GM19468 (cell line): ENCODE data around the gene NPLOC4.
"Not testable (repeated sequence)": the region's sequence is repeated elsewhere in the genome, so short reads cannot be mapped to it uniquely, and the experiment has no call there.

ENCODE experiments used
- ATAC-seq: cut with Tn5 transposase; IDR thresholded peaks from one replicate; pipeline ENCODE4 v1.9.1; 2021; ENCODE audit warnings: mild to moderate bottlenecking, moderate library complexity, moderate number of reproducible peaks; ENCODE audit not compliant: unreplicated experiment; ENCODE audit errors: extremely low read depth

Gene NPLOC4

DNA sequence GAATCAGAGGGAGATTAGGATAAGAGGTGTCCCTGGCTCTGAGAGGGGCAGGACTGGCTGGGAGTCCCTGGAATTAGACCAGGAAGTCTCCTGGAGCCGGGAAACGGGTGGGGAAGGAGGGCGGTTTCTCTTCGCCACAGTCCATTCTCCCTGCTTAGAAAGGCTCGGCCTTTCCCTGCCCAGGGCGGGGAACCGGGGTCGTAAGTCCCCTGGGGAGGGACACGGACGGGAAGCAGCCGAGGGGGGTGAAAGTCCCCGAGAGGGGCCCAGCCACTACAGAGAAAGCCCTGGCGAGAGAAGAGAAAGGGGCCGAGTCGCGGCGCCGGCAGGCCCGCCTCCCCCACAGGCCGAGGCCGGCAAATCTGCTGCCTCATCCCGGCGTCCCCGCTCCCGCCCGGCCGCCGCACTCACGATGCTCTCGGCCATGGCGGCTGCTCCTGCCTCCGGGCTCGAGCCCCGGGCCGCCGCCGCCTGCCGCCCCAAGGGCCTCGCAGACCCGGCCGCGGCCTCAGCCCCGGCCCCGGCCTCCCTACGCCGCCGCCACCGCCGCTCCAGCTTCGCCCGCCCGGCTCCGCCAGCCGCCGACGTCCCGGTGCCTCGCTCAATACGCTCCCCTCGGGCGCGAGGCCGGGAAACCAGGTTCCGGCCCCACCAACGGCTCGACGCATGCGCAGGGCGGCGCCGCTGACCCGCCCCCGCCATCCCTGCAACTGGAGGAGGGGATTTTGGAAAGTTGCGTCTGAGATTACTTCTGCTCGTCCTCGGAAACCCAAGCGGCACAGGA, at the start of gene NPLOC4, which contains the start of gene TSPAN10:
Gene NPLOC4, minus strand, starts transcription at position 608 of the 784 bp plus-strand sequence. Its CDS starts 182 bp downstream, at position 426.
Gene TSPAN10, plus strand, starts transcription at position 692 of the 784 bp plus-strand sequence. CDS start 5,217 bp downstream, outside the sequence.
- peak; percentile 54 for ATAC-seq

- ATAC-seq: no peak
Observed at GRCh38 chr17:81686614-81687013, 49.7 kb upstream of the NPLOC4 start.

DNA sequence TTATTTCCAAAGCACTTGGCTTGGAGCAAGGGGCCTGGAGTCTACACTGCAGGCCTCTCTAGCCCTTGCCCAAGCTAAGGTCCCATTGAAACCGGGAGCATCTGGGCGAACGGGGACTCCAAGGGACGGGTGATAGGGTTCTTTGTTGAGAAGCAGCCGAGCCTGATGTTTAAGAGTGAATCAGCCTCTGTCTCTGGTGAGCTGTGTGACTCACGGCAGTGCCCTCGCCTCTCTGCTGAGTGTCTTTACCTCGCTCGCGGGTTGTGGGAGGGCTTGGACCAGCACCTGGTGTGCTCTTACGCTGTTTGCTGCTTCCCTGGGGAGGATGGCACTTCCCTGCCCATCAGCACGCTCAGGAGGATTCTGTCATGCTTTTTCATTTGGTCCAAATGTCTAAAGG, 48.2 kb upstream of the NPLOC4 start:
- no peak for ATAC-seq

GRCh38 chr17:81684442-81684911, 47.6 kb upstream of the NPLOC4 start:
- no peak for ATAC-seq

- peak; percentile 80 for ATAC-seq
Observed at GRCh38 chr17:81683584-81684441, 46.9 kb upstream of the NPLOC4 start, which contains the start of the genes ARL16 and HGS. Gene ARL16 (minus strand): TSS chr17:81683797. CDS start chr17:81683753, 44 bp downstream. Gene HGS (plus strand): TSS chr17:81684011. CDS start chr17:81684067, 56 bp downstream.

DNA sequence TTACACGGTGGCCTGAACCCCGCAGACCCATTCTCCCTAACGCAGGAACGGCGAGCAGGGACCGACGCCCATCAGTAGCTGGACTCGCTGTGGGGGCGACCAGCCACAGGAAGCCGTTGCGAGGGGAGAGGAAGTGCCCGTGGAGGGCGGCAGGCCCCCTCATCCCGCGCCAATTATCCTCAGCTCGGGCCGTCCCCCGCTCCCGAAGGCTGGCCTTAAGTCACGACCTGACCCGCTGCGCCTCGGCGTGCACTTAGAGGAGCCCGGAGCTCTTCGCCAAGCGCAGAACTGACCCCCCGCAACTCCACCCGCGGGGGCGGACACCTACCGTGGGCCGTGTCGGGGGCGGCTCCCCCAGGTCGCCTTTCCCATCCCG, 46.3 kb upstream of the NPLOC4 start:
- no peak for ATAC-seq

GRCh38 chr17:81682565-81683207, 45.8 kb upstream of the NPLOC4 start:
- no peak for ATAC-seq

DNA sequence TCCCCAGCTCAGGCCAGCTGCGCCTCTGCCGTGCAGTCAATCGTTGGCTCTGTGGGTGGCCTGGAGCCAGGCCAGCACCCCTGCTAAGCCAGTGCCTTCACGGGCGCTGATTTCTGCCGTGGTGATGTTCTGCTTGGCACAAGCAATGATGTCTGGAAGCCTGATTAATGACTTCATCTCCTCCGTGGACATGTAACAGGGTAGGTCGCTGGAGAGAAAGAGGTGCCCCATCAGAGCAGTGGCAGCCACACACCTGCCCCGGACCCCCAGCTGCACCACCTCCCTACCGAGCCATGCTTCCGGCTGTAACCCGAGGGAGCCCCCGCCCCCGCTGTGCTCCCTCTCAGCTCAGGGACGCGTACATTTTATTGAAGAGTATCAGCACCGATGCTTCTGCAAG, 44.8 kb upstream of the NPLOC4 start:
- no peak for ATAC-seq

GRCh38 chr17:81680150-81680549, 43.2 kb upstream of the NPLOC4 start:
- ATAC-seq: no peak

- no peak for ATAC-seq
Observed at GRCh38 chr17:81676906-81677305, 40.0 kb upstream of the NPLOC4 start.

GRCh38 chr17:81675515-81676221, 38.8 kb upstream of the NPLOC4 start:
- not testable (repeated sequence) for ATAC-seq

DNA sequence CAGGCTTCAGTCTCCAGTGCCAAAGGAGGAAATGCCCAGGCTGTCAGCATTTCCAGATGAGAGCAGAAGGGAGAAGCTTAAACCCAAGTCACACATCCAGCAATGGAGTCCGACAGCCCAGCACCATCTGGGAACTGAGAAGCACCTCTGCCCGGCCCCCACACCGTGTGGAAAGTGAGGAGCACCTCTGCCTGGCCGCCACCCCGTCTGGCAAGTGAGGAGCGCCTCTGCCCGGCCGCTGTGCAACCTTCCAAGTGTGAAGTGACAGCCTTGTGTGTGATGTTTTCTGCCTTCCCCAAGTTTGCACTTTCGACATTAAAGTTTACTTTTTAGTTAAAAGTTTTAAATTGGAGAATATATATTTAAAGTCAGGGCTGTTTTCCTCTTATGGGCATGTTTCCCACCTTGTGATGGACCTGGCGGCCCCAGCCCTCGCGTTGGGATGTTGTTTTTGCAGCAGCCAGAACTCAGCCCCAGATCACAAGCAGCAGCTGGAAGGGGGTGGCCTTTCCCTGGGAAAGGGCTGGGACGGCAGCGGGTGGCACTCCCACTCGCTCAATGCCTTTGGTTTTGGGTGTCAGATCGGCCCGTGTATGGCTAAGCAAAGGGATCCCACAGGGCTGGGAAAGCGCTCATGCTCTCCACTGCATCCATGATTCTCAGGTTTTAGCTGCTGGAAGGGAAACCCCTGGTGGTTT, 36.8 kb upstream of the NPLOC4 start:
- no peak for ATAC-seq

DNA sequence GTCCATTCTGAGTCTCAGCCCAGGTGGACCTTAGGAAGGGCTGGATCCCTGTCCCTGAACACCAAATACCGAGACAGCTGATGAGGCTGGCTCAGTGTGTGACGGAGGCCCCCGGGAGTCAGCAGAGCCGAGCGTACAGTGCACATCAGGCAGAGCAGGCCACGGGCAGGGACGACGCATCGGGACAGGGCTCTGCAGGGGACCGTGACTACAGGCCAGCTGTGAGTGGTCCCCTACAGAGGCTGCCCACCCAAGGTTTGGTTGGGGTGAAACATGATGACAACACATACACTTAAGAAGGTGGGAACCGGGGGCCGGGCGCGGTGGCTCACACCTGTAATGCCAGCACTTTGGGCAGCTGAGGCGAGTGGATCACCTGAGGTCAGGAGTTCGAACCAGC, 36.0 kb upstream of the NPLOC4 start:
- no peak for ATAC-seq

GRCh38 chr17:81672504-81672903, 35.6 kb upstream of the NPLOC4 start:
- no peak for ATAC-seq

DNA sequence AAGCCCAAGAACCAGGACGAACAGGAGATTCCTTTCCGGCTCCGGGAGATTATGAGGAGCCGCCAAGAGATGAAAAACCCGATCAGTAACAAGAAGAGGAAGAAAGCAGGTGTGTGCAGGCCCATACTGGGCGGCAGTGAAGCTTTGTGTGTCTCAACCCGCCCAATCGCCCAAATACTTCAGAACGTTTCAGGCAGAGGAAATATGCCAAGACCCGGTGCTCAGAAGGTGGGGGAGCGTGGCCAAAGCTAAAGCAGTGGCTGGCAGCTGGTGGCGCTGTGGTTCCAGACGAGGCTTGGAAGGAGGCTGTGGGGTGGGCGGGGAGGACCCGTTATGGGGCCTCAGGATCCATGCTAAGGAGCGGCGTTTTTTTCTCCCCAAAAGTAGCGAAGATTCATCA, 30.8 kb upstream of the NPLOC4 start:
- ATAC-seq: no peak

DNA sequence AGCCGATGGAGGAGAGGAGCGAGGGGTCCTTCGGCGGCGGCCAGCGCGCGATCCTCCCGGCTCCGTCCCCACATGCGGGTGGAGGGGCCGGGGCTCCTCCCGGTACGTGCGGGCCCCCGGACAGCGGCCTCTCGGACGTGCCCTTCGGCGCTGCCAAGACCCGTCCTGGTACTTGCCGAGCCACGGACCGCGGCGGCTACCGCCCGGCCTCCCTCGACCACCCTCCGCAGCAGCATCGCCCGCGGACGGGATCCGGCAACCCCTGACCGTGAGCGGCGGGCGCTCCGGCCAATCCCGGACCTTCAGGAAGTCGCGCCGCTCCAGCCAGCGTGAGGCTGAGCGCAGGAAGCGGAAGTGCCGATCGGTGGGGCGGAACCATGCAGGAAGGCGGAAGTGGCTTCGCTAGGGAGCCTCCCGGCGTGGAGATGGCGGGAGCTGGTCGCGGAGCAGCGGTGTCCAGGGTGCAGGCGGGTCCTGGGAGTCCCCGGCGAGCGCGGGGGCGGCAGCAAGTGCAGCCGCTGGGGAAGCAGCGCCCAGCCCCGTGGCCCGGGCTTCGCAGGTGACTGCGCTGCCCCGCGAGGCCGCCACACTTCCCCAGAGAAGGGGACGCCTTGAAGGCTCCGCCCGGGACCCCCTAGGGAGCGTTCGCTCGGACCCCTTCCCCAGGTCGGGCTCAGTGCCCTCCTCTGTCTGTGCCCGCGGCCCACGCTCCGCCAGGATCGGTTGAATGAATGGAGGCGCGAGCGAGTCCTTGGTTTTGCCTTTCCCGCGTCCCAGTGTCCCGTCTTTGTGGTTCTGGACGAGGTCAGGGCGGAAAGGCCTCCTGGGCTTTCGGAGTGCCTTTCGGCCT, 29.7 kb upstream of the NPLOC4 start, which contains the start of the genes CCDC137 and OXLD1:
Gene CCDC137, plus strand, starts transcription at position 396 of the 850 bp plus-strand sequence. Its CDS starts 30 bp downstream, at position 426.
Gene OXLD1, minus strand, starts transcription at position 264 of the 850 bp plus-strand sequence. Its CDS starts 28 bp downstream, at position 236.
- ATAC-seq: peak; percentile 92

DNA sequence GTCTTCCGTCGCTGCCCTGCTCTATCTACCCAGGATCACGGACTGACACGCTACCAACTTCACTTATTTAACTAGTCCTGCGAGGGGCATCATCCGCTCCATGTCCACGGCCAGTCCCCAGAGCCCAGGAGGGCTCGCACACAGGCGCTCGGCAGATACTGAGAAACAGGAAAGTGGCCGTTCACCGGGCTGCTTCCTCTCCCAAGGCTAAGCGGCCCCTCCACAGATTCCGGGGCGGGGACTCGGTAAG, 29.1 kb upstream of the NPLOC4 start:
- no peak for ATAC-seq
